Inferior parietal cortex (tissue), 1 donor: ENCODE data around the gene CLDN34.

Source experiments
- DNase-seq: peaks from one replicate; pipeline ENCODE4 v3.0.0-alpha.2; 2016; ENCODE audit errors: extremely low spot score

CLDN34 gene

GRCh38 chrX:9980927-9981326 lies 13.8 kb downstream of the CLDN34 start:
- no peak for DNase-seq

- no peak for DNase-seq
These were observed 16.3 kb downstream of the CLDN34 start for GRCh38 chrX:9983441-9983840.

GRCh38 chrX:9983846-9984245 lies 16.7 kb downstream of the CLDN34 start:
- no peak for DNase-seq

GRCh38 chrX:9988762-9989161 lies 21.6 kb downstream of the CLDN34 start:
- DNase-seq = no peak

- DNase-seq = no peak
These were observed 24.9 kb downstream of the CLDN34 start for GRCh38 chrX:9992061-9992460.

- DNase-seq = no peak
These were observed 25.6 kb downstream of the CLDN34 start for GRCh38 chrX:9992724-9993123.

- peak; percentile 82 for DNase-seq
These were observed 28.7 kb downstream of the CLDN34 start for GRCh38 chrX:9995855-9996339.

GRCh38 chrX:9997041-9997440 lies 29.9 kb downstream of the CLDN34 start:
- no peak for DNase-seq

- DNase-seq = no peak
These were observed 30.4 kb downstream of the CLDN34 start for GRCh38 chrX:9997524-9997923.

GRCh38 chrX:10001496-10001895 lies 34.3 kb downstream of the CLDN34 start:
- no peak for DNase-seq

- DNase-seq = no peak
These were observed 37.8 kb downstream of the CLDN34 start for GRCh38 chrX:10004832-10005475.

GRCh38 chrX:10006086-10006485 lies 38.9 kb downstream of the CLDN34 start:
- DNase-seq = no peak

- DNase-seq = no peak
These were observed 39.6 kb downstream of the CLDN34 start for GRCh38 chrX:10006770-10007169.

- no peak for DNase-seq
These were observed 40.5 kb downstream of the CLDN34 start for GRCh38 chrX:10007621-10008020.

- no peak for DNase-seq
These were observed 41.4 kb downstream of the CLDN34 start for GRCh38 chrX:10008483-10009056.

- DNase-seq = no peak
These were observed 42.6 kb downstream of the CLDN34 start for GRCh38 chrX:10009741-10010140.

- no peak for DNase-seq
These were observed 43.5 kb downstream of the CLDN34 start for GRCh38 chrX:10010686-10011085.

- no peak for DNase-seq
These were observed 44.2 kb downstream of the CLDN34 start for GRCh38 chrX:10011261-10011931.

- no peak for DNase-seq
These were observed 44.8 kb downstream of the CLDN34 start for GRCh38 chrX:10011991-10012390.

GRCh38 chrX:10014462-10015354 lies 47.5 kb downstream of the CLDN34 start:
- peak; percentile 50 for DNase-seq

- no peak for DNase-seq
These were observed 48.2 kb downstream of the CLDN34 start for GRCh38 chrX:10015355-10015722.
